CD4-positive, alpha-beta T cell treated with Interleukin-15 for 1 hour (primary cell): ENCODE results near the gene PTCD2.
"Not testable (repeated sequence)": the region's sequence is repeated elsewhere in the genome, so short reads cannot be mapped to it uniquely, and the experiment has no call there.

ENCODE experiments used
- DNase-seq: peaks from one replicate; pipeline ENCODE4 v3.0.0-alpha.2; 2020

PTCD2 gene

DNA sequence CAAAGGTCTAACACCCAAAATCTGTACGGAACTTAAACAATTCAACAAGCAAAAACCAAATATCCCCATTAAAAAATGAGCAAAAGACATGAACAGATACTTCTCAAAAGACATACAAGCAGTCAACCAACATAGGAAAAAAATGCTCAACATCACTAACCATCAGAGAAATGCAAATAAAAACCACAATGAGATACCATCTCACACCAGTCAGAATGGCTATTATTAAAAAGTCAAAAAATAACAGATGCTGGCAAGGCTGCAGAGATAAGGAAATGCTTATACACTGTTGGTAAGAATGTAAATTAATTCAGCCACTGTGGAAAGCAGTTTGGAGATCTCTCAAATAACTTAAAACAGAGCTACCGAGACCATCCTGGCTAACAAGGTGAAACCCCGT, 22.0 kb upstream of the PTCD2 start:
- not testable (repeated sequence) for DNase-seq

DNA sequence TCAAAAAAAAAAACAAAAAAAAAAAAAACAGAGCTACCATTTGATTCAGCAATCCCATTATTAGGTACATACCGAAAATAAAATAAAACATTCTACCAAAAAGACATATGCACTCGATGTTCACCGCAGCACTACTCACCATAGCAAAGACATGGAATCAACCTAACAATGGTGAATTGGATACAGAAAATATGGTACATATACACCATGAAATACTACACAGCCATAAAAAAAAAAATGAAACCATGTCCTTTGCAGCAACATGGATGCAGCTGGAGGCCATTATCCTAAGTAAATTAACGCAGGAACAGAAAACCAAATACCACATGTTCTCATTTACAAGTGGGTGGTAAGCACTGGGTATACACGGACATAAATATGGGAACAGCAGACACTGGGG, 21.5 kb upstream of the PTCD2 start:
- no peak for DNase-seq

- DNase-seq: no peak
These were observed 19.4 kb upstream of the PTCD2 start for GRCh38 chr5:72300590-72301339.

DNA sequence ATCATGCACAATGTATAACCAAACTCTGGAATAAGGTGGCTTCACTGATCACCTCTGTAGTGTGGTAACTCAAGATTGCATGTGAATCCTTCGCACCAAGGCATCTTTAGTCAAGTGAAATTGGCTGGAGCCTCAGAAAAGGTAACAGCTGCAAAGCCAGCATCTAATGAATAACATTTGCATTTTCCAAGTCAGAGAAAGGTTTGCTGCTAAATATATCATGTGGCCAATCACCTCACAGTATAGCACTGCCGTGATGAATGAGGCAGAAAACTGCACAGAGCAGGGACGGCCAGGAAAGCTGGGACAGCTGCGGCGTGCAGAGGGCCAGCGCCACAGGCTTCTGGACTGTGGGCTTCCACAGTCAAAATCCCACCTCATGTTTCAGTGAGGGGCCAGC, 18.6 kb upstream of the PTCD2 start:
- no peak for DNase-seq

DNA sequence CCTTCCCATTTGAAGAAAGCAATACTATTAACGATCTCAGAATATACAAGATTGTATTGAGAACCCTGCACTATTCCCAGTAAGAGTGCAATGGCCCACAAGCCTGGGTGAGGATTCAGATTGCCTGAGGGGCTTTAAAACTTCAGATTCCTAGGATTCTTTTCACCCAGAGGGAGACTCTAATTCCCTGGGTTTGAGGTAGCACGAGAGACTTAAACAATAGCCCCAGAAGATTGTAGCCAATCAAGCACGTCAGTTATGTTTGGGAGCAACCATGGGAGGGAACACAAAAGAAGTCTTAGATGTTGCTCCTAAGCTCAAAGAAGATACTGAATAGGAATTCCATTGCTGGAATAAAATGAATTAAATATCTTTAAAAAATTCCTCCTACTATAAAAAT, 18.0 kb upstream of the PTCD2 start:
- DNase-seq: no peak

GRCh38 chr5:72305194-72306142, 14.7 kb upstream of the PTCD2 start:
- DNase-seq: no peak

DNA sequence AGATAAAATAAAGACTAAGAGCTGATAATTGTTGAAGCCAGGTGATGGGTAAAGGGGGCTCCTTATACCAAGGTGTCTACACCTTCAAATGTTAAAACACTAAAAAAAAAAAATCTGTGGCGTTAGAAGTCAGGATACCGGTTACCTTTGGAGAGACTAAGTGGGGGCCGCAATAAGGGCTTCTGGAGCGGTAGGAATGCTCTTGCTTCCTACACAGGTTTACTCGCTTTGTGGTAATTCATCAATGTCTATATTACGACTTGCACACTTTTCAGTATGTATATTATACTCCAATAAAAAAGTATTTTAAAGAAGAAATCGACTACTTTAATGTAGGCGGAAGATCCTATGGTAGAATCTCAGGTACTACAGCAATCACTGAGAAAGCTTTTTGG, 12.6 kb upstream of the PTCD2 start:
- DNase-seq: no peak

DNA sequence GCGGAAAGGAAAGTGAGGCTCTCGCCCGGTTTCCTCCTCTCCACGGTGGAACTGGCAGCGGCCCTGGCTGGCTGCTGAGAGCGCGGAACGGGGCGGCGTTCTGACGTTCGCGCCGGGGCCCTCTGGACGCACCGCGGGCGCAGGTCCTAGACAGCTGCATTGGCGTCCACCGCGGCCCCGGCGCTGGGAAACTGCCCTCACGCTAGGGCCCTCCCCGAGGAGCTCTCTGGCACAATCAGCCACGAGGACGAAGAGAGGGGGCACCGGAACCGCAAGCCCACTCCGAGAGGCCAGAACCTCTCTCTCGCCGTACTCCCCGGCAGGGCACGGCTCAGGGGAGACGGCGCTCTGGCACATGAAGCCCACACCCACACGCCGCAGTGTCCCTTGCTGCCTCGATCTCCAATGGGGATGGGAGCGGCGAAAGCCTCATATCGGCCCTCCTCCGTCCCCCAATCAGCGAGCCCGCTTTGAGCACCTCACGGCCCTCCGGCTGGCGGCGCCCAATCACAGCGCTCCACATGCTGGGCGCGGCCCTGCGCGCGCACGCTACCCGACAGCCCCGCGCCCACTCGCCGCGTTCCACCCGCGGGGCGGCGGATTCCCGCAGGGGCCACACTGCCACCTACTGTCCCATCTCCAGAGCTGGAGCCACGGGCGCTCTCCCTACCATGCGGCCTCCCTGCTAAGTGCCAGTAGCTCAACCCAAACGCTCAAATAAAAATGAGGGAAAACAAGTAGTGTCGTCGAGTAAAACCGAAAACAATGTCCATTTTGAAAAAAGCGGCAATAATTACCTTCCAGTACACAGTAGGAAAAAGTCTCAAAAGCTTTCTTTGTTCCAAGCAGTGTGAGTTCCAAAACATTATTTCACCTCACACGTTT, 12.0 kb upstream of the PTCD2 start:
- peak; percentile 96 for DNase-seq

DNA sequence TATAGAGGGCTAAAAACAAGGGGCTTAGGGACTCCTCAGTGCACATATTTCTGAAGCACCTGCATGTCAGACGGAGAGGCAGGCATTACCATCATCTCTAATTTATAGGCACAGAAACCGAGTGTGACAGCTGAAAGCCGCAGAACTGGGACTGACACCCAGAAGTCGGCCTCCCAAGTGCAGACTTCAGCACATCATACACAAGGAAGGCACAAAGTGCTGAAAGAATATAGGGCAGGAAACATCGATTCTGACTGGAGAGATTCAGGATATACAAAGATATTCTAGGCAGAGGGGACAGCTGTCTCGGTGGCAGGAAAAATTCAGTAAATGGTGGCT, 11.4 kb upstream of the PTCD2 start:
- DNase-seq: no peak

GRCh38 chr5:72313141-72313540, 7.0 kb upstream of the PTCD2 start:
- no peak for DNase-seq

DNA sequence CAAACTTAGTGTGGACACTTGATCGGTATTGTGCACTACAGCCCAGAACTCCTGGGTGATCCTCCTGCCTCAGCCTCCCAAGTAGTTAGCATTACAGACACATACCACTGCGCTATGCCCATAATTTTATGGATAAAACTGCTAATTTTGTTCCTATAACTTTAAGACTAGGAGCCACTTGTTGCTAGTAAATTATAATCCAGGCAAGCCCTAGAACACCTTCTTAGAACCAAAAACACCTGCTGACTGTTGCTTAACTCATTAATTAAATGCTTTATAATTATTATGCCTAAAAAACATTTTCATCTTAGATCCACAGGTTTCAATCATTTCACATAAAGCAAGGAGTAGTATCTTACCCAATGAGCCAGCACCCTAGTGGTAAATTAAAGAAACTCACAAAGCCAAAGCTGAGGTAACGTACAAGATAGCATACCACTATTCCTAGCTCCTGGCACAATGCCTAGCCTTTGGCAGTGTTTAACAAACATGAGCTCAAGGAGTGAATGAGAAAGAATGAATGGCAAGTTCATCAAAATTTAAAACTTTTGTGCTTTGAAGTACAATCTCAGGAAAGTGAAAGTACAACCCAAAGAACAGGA, 5.5 kb upstream of the PTCD2 start:
- no peak for DNase-seq

- not testable (repeated sequence) for DNase-seq
These were observed 668 bp upstream of the PTCD2 start for GRCh38 chr5:72319435-72319975.

DNA sequence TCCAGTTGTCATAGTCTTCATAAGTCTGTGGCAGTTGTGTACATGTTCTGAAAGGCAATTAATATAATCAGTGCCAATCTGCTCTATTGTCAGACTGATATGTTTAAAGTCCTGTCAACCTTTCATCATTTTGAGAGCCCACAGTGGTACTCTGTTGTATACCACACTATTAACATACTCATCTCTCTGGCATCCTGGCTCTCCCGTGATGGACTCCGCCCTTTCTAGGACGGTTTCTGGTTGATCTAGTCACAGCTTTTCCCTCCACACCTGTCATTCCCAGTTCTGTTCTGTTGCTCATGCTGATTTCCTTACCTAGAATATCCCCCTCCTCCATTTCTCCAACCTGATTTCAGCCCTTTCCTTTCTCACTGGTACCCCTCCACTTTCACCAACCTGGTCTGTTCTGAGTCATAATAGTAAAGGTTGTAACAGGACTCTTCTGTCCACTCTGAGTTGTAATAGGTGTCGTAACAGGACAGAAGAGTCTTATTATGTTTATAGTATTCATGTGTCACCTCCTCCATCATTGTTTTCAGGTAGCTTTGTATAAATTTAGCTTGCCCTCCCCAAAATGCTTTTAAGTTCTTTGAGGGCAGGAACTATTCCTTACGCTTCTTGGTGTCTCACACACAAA, 4.1 kb downstream of the PTCD2 start:
- no peak for DNase-seq

GRCh38 chr5:72325566-72326305, 5.6 kb downstream of the PTCD2 start:
- DNase-seq: no peak

DNA sequence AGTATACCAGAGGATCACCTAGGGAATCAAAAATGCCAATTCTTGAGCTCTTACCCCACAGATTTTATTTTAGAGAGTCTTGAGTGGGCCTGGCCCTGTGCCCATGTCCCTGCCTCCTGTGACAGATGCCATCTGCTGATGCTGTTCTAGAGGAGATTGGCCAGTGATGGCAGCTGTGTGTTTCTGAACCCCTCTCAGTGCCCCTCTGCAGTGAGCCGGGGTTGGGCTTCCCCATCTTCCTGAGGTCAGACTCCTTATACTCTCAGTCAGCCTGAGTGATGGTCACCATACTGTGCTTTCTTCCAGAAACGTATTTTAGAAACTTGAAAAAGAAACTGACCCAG, 6.1 kb downstream of the PTCD2 start:
- DNase-seq: no peak

DNA sequence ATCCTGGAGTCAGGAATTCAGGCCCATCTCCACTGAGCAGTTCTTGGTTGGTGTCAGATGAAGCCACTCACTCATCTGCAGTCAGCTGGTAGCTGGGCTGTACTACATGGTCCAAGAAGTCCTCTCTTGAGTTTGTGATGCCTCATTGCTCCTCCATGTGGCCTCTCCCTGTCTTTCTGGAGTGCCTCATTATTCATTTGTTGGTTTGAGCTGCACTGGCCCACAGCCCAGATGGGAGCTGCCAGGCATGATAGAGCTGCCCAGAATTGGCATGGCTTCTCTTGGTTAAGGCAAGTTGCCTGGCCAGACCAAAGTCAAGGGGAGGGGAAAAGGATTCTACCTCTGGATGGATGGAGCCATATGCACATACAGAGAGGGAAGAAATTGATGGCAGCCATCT, 8.0 kb downstream of the PTCD2 start:
- DNase-seq: no peak

DNA sequence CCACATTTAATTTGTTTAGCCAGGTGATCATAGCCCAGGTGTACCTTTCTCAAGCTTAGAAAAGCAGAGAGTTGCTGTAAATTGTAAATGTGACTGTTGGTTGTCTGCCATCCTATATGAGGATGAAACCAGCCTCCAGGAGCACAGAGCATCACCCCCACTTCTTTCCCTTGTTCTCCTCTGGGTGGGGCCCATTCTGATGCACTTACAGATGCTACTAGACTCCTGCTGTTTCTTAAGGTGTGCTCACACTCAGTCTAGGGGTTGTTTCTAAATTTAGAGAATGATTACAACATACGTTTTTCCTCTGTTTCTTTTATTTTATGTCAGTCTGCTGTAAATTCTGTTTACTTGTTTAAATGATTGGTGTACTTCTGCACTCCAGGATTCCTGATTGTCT, 10.5 kb downstream of the PTCD2 start:
- DNase-seq: no peak

DNA sequence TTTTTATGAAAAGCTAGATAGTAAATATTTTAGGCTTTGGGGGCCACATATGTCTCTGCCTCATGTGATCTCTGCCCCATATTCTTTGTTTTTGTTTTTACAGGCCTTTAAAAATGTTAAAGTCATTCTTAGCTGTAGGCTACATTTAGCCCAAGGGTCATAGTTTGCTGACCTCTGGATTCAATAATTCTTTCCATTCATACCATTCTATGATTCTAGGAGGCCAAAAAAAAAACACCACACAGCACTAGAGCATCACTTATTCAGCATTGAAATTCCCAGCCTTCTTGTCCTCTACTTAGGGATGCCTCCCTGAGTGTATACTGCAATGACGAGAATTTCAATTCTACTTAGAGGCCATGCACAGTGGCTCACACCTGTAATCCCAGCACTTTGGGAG, 17.0 kb downstream of the PTCD2 start:
- no peak for DNase-seq

DNA sequence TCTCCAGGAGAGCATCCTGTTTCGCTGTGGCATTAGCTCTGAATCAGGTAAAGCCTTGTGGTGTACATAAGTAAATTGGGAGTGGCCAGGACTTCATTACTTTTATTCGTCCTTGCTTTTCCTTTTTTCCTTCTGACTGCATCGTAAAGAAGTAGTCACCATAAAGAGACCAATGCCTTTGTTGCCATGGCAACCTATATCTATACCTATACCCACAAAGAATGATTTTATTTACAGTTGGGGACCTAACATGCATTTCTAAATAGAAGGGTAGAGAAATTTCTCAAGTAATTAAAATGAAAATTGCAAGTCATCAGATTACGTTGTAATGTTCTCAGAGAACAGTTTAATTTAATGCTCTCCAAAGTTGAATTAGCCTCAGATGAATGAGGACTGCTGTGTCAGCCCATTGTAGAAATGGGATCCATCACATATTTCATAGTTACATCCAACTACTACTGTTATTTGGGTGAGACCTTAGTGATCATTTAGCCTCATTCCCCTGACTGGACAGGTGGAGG, 18.6 kb downstream of the PTCD2 start:
- no peak for DNase-seq

- DNase-seq: no peak
These were observed 26.2 kb downstream of the PTCD2 start for GRCh38 chr5:72346398-72346797.

GRCh38 chr5:72347801-72348308, 27.7 kb downstream of the PTCD2 start:
- DNase-seq: no peak
